Endothelial cell of umbilical vein (primary cell): ENCODE measurements around the gene NCAPG. TPM values are rescaled to one million over a fixed set of nuclear protein-coding genes. Genes with fewer than 3 reads are reported as not detected.

Experiments used
- BruUV-seq: library from RNA; stranded (reverse); fragments of 400-500 nt; replicated peaks from 2 replicates; lab custom pipeline; 2021; lab: Mats Ljungman, UMichigan
- CTCF ChIA-PET: fragments of 300-600, 350-600 bp; sonication (Branson Sonifier 250); formaldehyde crosslinking; loops from one replicate; lab custom pipeline; 2021; ENCODE audit warnings: antibody characterized with exemption, inconsistent platforms; lab: Charles Lee
- POLR2A ChIA-PET: fragments of 300-600, 350-600 bp; sonication (Branson Sonifier 250); formaldehyde crosslinking; loops from one replicate; lab custom pipeline; 2021; ENCODE audit warnings: antibody characterized with exemption, inconsistent platforms; lab: Charles Lee
- DNase-seq: peaks from one replicate; pipeline ENCODE4 v3.0.0-alpha.2; 2011; ENCODE audit warnings: low read depth, low spot score
- FAIRE-seq: peaks from 2 replicates; lab custom pipeline; 2011; peaks lifted over from hg19 to GRCh38; lab: Jason Lieb, UNC
- H2AFZ ChIP-seq: 2 replicates; pipeline ENCODE4 v1.6.0; 2012; ENCODE audit warnings: low read depth, low read length, control low read depth, inconsistent platforms
- H3K27ac ChIP-seq: 2 replicates; pipeline ENCODE4 v1.5.1; 2011; ENCODE audit warnings: low read depth, mild to moderate bottlenecking, control low read depth, low read length, moderate library complexity; ENCODE audit not compliant: insufficient read depth
- H3K27me3 ChIP-seq, 2 experiments: 2 replicates each; pipeline versions ENCODE4 v1.6.0 to v1.6.1; 2011; ENCODE audit warnings: low read length in 2 of 2, mixed read lengths in 1 of 2; ENCODE audit not compliant: control insufficient read depth in 2 of 2, insufficient read depth in 2 of 2
- H3K36me3 ChIP-seq, 2 experiments: 2 replicates in 1 of 2; 3 replicates in 1 of 2; pipeline ENCODE4 v1.5.1; 2011; ENCODE audit warnings: low read length in 2 of 2, mild to moderate bottlenecking in 1 of 2, moderate library complexity in 1 of 2; ENCODE audit not compliant: control insufficient read depth in 2 of 2, insufficient read depth in 2 of 2; ENCODE audit errors: extremely low read depth in 1 of 2
- H3K4me1 ChIP-seq: 3 replicates; pipeline ENCODE4 v1.5.1; 2011; ENCODE audit warnings: mild to moderate bottlenecking, low read length; ENCODE audit not compliant: control insufficient read depth, insufficient read depth; ENCODE audit errors: extremely low read depth
- H3K4me2 ChIP-seq: 2 replicates; pipeline ENCODE4 v1.6.1; 2011; ENCODE audit warnings: low read length, control low read depth, mixed read lengths; ENCODE audit not compliant: insufficient read depth
- H3K4me3 ChIP-seq, 3 experiments: fragments of 200-600 bp in 1 of 3; sonication (generic), shearing (Covaris generic) in 1 of 3; replicated peaks in 1 of 3; 2 replicates each; pipeline ENCODE4 v1.5.1; 2011 to 2016; ENCODE audit warnings: control low read depth in 3 of 3, low read length in 3 of 3, mild to moderate bottlenecking in 2 of 3, inconsistent platforms in 1 of 3, low read depth in 1 of 3, moderate library complexity in 1 of 3; ENCODE audit not compliant: insufficient read depth in 1 of 3
- H3K79me2 ChIP-seq: 2 replicates; pipeline ENCODE4 v1.6.0; 2012; ENCODE audit warnings: low read length, inconsistent platforms; ENCODE audit not compliant: control insufficient read depth, insufficient read depth
- H3K9ac ChIP-seq: replicated peaks from 2 replicates; pipeline ENCODE3; 2011; ENCODE audit warnings: low read length, control low read depth; ENCODE audit not compliant: insufficient read depth; ENCODE audit errors: extremely low read depth
- H3K9me1 ChIP-seq: replicated peaks from 3 replicates; pipeline ENCODE4 v1.6.0; 2011; ENCODE audit warnings: mild to moderate bottlenecking, low read length; ENCODE audit not compliant: control insufficient read depth, insufficient read depth; ENCODE audit errors: extremely low read depth
- H3K9me3 ChIP-seq: replicated peaks from 2 replicates; pipeline ENCODE4 v1.5.1; 2012; ENCODE audit warnings: low read length, inconsistent platforms; ENCODE audit not compliant: control insufficient read depth, insufficient read depth
- H4K20me1 ChIP-seq: replicated peaks from 2 replicates; pipeline ENCODE3; 2011; ENCODE audit warnings: mild to moderate bottlenecking, low read length; ENCODE audit not compliant: control insufficient read depth, insufficient read depth; ENCODE audit errors: extremely low read depth
- CTCF ChIP-seq, 2 donors: IDR thresholded peaks; 1 replicate in 1 of 2; 2 replicates in 1 of 2; pipeline ENCODE4 v1.5.1; 2011; ENCODE audit warnings: low read length in 2 of 2, mild to moderate bottlenecking in 2 of 2, moderate library complexity in 2 of 2, control low read depth in 1 of 2, inconsistent platforms in 1 of 2, low read depth in 1 of 2; ENCODE audit not compliant: insufficient read depth in 1 of 2; ENCODE audit errors: extremely low read depth in 1 of 2
- EZH2 ChIP-seq: IDR thresholded peaks from 2 replicates; pipeline ENCODE4 v1.6.1; 2012; ENCODE audit warnings: borderline replicate concordance, low read depth, mild to moderate bottlenecking, moderate library complexity, low read length, inconsistent platforms; ENCODE audit not compliant: severe bottlenecking
- FOS ChIP-seq: IDR thresholded peaks from 2 replicates; pipeline ENCODE4 v1.6.1; 2011; ENCODE audit warnings: mild to moderate bottlenecking, low read length, moderate library complexity, borderline replicate concordance; ENCODE audit not compliant: insufficient read depth
- GATA2 ChIP-seq: IDR thresholded peaks from 2 replicates; pipeline ENCODE4 v1.7.0; 2011; ENCODE audit warnings: low read depth, mild to moderate bottlenecking, moderate library complexity, mixed read lengths, low read length; ENCODE audit not compliant: insufficient read length, insufficient read depth
- JUN ChIP-seq: IDR thresholded peaks from 2 replicates; pipeline ENCODE4 v1.6.1; 2011; ENCODE audit warnings: borderline replicate concordance, low read depth; ENCODE audit not compliant: insufficient read length, insufficient read depth
- MYC ChIP-seq: IDR thresholded peaks from one replicate; pipeline ENCODE4 v1.6.1; 2011; ENCODE audit warnings: mild to moderate bottlenecking, low read depth, low read length
- POLR2A ChIP-seq: IDR thresholded peaks from 2 replicates; pipeline ENCODE4 v1.6.1; 2012; ENCODE audit warnings: low read depth, mild to moderate bottlenecking, control low read depth, low read length
- POLR2AphosphoS5 ChIP-seq: IDR thresholded peaks from 2 replicates; pipeline ENCODE4 v1.6.1; 2012; ENCODE audit warnings: low read depth, mild to moderate bottlenecking, control low read depth, low read length, moderate library complexity; ENCODE audit not compliant: insufficient read depth
- dilution Hi-C: fragments of 300-500 bp; cut with MboI; formaldehyde crosslinking; loops from one replicate; pipeline ENCODE4 v1.15.0; 2019; ENCODE audit warnings: low sequenced_read_pairs; ENCODE audit not compliant: extremely low pct_ligation_motif_present
- intact Hi-C: fragments of 100-400 bp; cut with micrococcal nuclease; formaldehyde crosslinking; loops from one replicate; pipeline ENCODE4 v1.10.0; 2022
- polyA plus RNA-seq, 4 experiments: library from polyadenylated mRNA; depleted of rRNA in 3 of 4; stranded (reverse) in 3 of 4; unstranded in 1 of 4; fragments of >200 nt; gene quantifications; 2 replicates each; pipeline versions ENCODE4 v1.2.1 to v1.2.3, GENCODE V29; 2011 to 2012; ENCODE audit warnings: missing spikeins in 1 of 4
- total RNA-seq: library from RNA; stranded (reverse); gene quantifications from 2 replicates; pipeline ENCODE4 v1.2.3, GENCODE V29; 2021
- TF ChIP-seq, protein P1 (sequence below): IDR thresholded peaks from 2 replicates; pipeline ENCODE4 v1.6.1; 2011; ENCODE audit not compliant: insufficient read depth, insufficient read length

Gene NCAPG
- total and polyA plus RNA-seq, 2 donors (not counting 3 experiments of a cell fraction or from before 2014, with no cell fraction given), result 11.6 to 66.4 TPM

DNA sequence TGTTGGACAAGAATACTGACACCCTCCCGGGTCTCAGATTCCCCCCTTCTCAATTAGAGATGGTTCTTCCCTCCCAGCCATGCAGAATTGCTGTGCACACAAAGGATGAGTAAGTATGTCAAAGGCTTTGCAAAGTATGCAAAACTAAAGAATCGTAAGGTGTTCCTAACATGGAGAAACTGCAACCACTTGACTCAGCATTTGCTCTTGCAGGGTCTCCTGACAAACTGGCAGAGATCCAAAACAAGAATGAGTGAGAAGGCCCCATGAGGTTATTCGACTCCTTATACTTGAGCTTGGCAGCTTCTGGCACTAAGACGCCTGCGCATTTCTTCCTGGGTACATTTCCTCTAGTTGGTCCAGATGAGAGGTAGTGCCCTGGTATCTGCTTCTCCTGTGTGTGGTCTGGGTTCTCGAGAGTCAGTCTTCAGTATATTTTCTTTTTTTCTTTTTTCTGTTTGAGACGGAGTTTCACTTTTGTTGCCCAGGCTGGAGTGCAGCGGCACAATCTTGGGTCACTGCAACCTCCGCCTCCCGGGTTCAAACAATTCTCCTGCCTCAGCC lies 37.6 kb upstream of the NCAPG start:
- H3K27me3 ChIP-seq, result no peaks in the 10 kb centered on the region
- no peaks in the 10 kb centered on the region for H3K79me2 ChIP-seq
- DNase-seq (no peak), FAIRE-seq (no peak)
- no peaks in the 10 kb centered on the region for H3K9me1 ChIP-seq
- no peak for TF ChIP-seq POLR2A
- TF ChIP-seq JUN, result no peak
- no peak for TF ChIP-seq CTCF (IDR thresholded peaks at IDR 0.05; ENCODE audit: extremely low read depth in 1 of 2, insufficient read depth in 1 of 2, low read depth in 1 of 2, low read length in 2 of 2)
- no peaks in the 10 kb centered on the region for H3K36me3 ChIP-seq
- H2AFZ ChIP-seq, result no peak overlapping the region
- dilution Hi-C loops (no loop called here), intact Hi-C loops (no loop called here)
- POLR2A ChIA-PET, result no interaction called here
- no peak overlapping the region for H3K4me2 ChIP-seq
- no peaks in the 10 kb centered on the region for H4K20me1 ChIP-seq
- H3K9me3 ChIP-seq, result no peaks in the 10 kb centered on the region
- no peak overlapping the region for H3K4me3 ChIP-seq
- BruUV-seq, result no TSS peak
- H3K9ac ChIP-seq, result no peak overlapping the region
- CTCF ChIA-PET, result no interaction called here
- H3K4me1 ChIP-seq, result no peaks in the 10 kb centered on the region
- no peak overlapping the region for H3K27ac ChIP-seq

DNA sequence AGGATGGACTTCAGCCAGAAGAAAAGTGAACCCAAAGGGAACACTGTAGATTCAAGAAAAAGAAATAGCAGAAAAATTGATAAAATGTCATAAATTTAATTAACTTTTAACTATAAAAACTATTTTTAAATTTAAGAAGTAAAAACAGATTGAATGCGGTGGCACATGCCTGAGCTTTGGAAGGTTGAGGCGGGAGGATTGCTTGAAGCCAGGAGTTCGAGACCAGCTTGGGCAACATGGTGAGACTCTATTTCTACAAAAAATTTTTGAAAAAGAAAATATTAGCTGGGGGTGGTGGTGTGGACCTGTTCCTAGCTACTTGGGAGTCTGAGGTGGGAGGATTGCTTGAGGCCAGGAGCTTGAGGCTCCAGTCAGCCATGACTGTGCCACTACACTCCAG lies 32.3 kb upstream of the NCAPG start:
- Histone ChIP-seq H3K9me1 (no peaks in the 10 kb centered on the region), H3K9ac (no peak overlapping the region), H3K4me1 (peaks cover 3% of the 10 kb centered on the region), H3K36me3 (no peaks in the 10 kb centered on the region), H3K9me3 (no peaks in the 10 kb centered on the region), H3K4me2 (no peak overlapping the region), H4K20me1 (no peaks in the 10 kb centered on the region), H2AFZ (no peak overlapping the region), H3K27me3 (peaks cover 27 to 39% of the 10 kb centered on the region in 2 experiments), H3K4me3 (no peak overlapping the region), H3K79me2 (no peaks in the 10 kb centered on the region), H3K27ac (no peak overlapping the region)
- no TSS peak for BruUV-seq
- ChIA-PET CTCF (no interaction called here), POLR2A (no interaction called here)
- TF ChIP-seq POLR2AphosphoS5 (no peak), GATA2 (no peak), CTCF (IDR thresholded peaks at IDR 0.05; ENCODE audit: extremely low read depth in 1 of 2, insufficient read depth in 1 of 2, low read depth in 1 of 2, low read length in 2 of 2) (no peak), MYC (no peak), EZH2 (no peak), FOS (no peak), JUN (no peak), POLR2A (no peak)
- TF ChIP-seq, protein P1, sequence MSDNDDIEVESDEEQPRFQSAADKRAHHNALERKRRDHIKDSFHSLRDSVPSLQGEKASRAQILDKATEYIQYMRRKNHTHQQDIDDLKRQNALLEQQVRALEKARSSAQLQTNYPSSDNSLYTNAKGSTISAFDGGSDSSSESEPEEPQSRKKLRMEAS, result no peak
- intact Hi-C loops, result no loop called here
- dilution Hi-C loops, result no loop called here
- no peak for DNase-seq
- no peak for FAIRE-seq
